GM19043 (cell line): ENCODE data around the gene SLC39A13.
"Not testable (repeated sequence)": the region's sequence is repeated elsewhere in the genome, so short reads cannot be mapped to it uniquely, and the experiment has no call there.

ENCODE experiments used
- ATAC-seq: cut with Tn5 transposase; IDR thresholded peaks from one replicate; pipeline ENCODE4 v1.9.1; 2021; ENCODE audit warnings: low read depth; ENCODE audit not compliant: unreplicated experiment

The SLC39A13 gene

GRCh38 chr11:47447906-47448305 is 39.5 kb downstream of the SLC39A13 start:
- ATAC-seq: no peak

- ATAC-seq: no peak
Observed at GRCh38 chr11:47448566-47449427, 40.4 kb downstream of the SLC39A13 start, which contains the start of gene RAPSN. Gene RAPSN, minus strand, starts transcription at chr11:47449136. Its CDS starts 172 bp downstream, at chr11:47448964.

GRCh38 chr11:47449541-47449940 is 41.2 kb downstream of the SLC39A13 start:
- ATAC-seq: no peak

- ATAC-seq: no peak
Observed at GRCh38 chr11:47451436-47451835, 43.0 kb downstream of the SLC39A13 start.

GRCh38 chr11:47451990-47452389 is 43.6 kb downstream of the SLC39A13 start:
- ATAC-seq: no peak

- ATAC-seq: no peak
Observed at GRCh38 chr11:47453365-47453764, 45.0 kb downstream of the SLC39A13 start.

GRCh38 chr11:47454258-47454671 is 45.9 kb downstream of the SLC39A13 start:
- not testable (repeated sequence) for ATAC-seq

- ATAC-seq: no peak
Observed at GRCh38 chr11:47460571-47461235, 52.3 kb downstream of the SLC39A13 start.

- ATAC-seq: no peak
Observed at GRCh38 chr11:47461876-47462275, 53.5 kb downstream of the SLC39A13 start.

- ATAC-seq: no peak
Observed at GRCh38 chr11:47464483-47464882, 56.1 kb downstream of the SLC39A13 start.
